Epithelial cell of esophagus (primary cell): ENCODE measurements around the gene UBR3.
A peak's percentile ranks its signal among the peaks of the same experiment; 100 is the strongest.
"Not testable (repeated sequence)": the region's sequence is repeated elsewhere in the genome, so short reads cannot be mapped to it uniquely, and the experiment has no call there.

ENCODE experiments used
- DNase-seq: peaks from one replicate; pipeline ENCODE4 v3.0.0; 2010; ENCODE audit warnings: low read depth
- H3K4me3 ChIP-seq: 2 replicates; pipeline ENCODE4 v1.5.1; 2011; ENCODE audit warnings: mild to moderate bottlenecking, low read length, control low read depth
- CTCF ChIP-seq: IDR thresholded peaks from 2 replicates; pipeline ENCODE4 v1.5.1; 2011; ENCODE audit warnings: low read depth, mild to moderate bottlenecking, low read length, control low read depth, inconsistent platforms; ENCODE audit not compliant: insufficient read depth; ENCODE audit errors: missing control alignments

UBR3 gene

GRCh38 chr2:169867579-169867978 lies 40.3 kb downstream of the UBR3 start:
- no peak for TF ChIP-seq CTCF
- no peak overlapping the region for H3K4me3 ChIP-seq
- DNase-seq: no peak

- no peak for TF ChIP-seq CTCF
- no peak for DNase-seq
- H3K4me3 ChIP-seq: no peak overlapping the region
Observed at GRCh38 chr2:169868951-169869350, 41.7 kb downstream of the UBR3 start.

- not testable (repeated sequence) for H3K4me3 ChIP-seq, DNase-seq
Observed at GRCh38 chr2:169871369-169871768, 44.1 kb downstream of the UBR3 start.

- H3K4me3 ChIP-seq: no peak overlapping the region
- DNase-seq: no peak
- TF ChIP-seq CTCF: no peak
Observed at GRCh38 chr2:169871994-169872393, 44.7 kb downstream of the UBR3 start.

- H3K4me3 ChIP-seq: no peak overlapping the region
- peak; percentile 31 for DNase-seq
- TF ChIP-seq CTCF: peak; percentile 37
Observed at GRCh38 chr2:169877398-169877797, 50.1 kb downstream of the UBR3 start.

GRCh38 chr2:169887120-169887519 lies 59.9 kb downstream of the UBR3 start:
- TF ChIP-seq CTCF: no peak
- no peak overlapping the region for H3K4me3 ChIP-seq
- DNase-seq: no peak

GRCh38 chr2:169891593-169892298 lies 64.5 kb downstream of the UBR3 start:
- no peak overlapping the region for H3K4me3 ChIP-seq
- no peak for TF ChIP-seq CTCF
- DNase-seq: peak; percentile 86

- H3K4me3 ChIP-seq: no peak overlapping the region
- no peak for DNase-seq
- TF ChIP-seq CTCF: no peak
Observed at GRCh38 chr2:169892951-169893350, 65.7 kb downstream of the UBR3 start.
